ENCODE data around the gene RERE.

- TF ChIP-seq EZH2 (IDR thresholded peaks at IDR 0.05) (no peak), POLR2AphosphoS5 (IDR thresholded peaks at IDR 0.05; ENCODE audit: borderline replicate concordance, low read depth, low read length) (no peak)
Observed at GRCh38 chr1:8677782-8678181, 139.7 kb downstream of the RERE start.

Measured in SK-N-MC (cell line).